Duodenal mucosa (tissue), 2 donors: Measurements from ENCODE around the gene RCAN3.

Experiments used
- H3K27ac ChIP-seq: one replicate; pipeline ENCODE4 v1.7.0; 2013; ENCODE audit warnings: low read depth, low read length
- H3K27me3 ChIP-seq, 2 donors: one replicate each; pipeline ENCODE4 v1.7.0; 2013; ENCODE audit warnings: low read length in 2 of 2, control low read depth in 1 of 2; ENCODE audit not compliant: insufficient read depth in 2 of 2, control insufficient read depth in 1 of 2
- H3K36me3 ChIP-seq, 2 donors: one replicate each; pipeline ENCODE4 v1.7.0; 2013; ENCODE audit warnings: low read length in 2 of 2, control low read depth in 1 of 2; ENCODE audit not compliant: insufficient read depth in 2 of 2, control insufficient read depth in 1 of 2
- H3K4me1 ChIP-seq, 2 donors: one replicate each; pipeline ENCODE4 v1.7.0; 2013; ENCODE audit warnings: low read length in 2 of 2, control low read depth in 1 of 2; ENCODE audit not compliant: insufficient read depth in 2 of 2, control insufficient read depth in 1 of 2
- H3K4me3 ChIP-seq, 2 donors: one replicate each; pipeline ENCODE4 v1.7.0; 2013; ENCODE audit warnings: low read length in 2 of 2, low read depth in 1 of 2
- H3K9ac ChIP-seq, 2 donors: one replicate each; pipeline ENCODE4 v1.7.0; 2013; ENCODE audit warnings: low read length in 2 of 2, low read depth in 1 of 2
- H3K9me3 ChIP-seq, 2 donors: one replicate each; pipeline ENCODE4 v1.7.0; 2013; ENCODE audit warnings: low read length in 2 of 2, control low read depth in 1 of 2; ENCODE audit not compliant: control insufficient read depth in 1 of 2

Gene RCAN3

DNA sequence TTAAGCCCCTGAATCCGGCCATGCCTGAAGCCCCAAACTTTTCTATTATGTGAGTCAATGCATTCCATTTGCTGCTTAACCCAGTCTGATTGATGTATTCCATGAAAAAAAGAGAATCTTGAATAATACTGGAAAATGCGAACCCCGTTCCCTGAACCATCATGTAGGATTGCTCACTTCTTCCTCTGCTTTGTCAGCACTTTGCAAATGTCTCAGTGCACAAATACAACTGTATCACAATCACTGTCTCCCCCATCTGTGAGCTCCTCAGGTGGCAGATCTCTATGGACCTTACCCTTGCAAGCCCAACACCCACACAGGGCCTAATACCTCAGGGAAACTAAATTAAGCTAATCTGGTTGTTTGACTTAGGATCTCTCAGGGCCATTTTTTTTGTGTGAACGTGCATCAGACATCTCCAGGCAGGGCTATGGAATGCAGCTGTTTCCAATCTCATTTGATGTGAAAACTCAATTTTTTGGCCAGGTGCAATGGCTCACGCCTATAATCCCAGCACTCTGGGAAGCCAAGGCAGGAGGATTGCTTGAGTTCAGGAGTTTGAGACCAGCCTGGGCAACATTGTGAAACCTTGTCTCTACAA lies 2.1 kb upstream of the RCAN3 start:
- H3K27ac ChIP-seq, result no peak overlapping the region

DNA sequence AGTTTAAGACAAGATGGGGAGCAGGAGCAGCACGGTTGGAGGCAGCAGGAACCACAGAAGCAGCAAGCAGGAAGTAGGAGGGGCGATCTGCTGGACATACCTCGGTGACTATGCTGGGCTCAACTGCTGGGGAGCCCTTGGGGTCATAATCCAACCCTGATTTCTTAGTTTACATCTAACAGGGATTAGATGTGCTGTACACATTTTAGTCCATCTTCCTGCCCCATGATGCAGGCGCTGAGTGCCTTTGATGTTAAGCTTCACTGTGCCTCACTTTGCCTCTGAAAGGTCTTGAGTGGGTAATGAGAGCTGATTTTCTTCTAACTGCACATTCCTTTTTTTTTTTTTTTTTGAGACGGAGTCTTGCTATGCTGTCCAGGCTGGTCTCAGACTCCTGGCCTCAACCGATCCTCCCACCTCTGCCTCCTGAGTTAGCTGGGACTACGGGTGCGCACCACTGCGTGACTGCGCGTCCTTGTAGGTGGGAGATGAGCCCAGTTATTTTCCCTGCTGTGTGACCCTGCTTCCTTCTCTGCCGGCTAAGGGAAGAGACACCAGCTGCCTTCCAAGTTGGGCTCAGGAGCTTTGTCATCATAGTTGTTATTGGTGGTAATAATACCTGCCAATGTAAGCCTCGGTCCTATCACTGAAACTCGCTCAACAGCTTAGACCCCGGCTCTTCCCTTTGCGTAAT lies 1.1 kb upstream of the RCAN3 start:
- Histone ChIP-seq H3K27ac (peak overlapping the region; percentile 80), H3K4me1 (peaks cover 17 to 19% of the 10 kb centered on the region in 2 donors), H3K9ac (peak overlapping the region; percentile 77 to 90), H3K36me3 (no peaks in the 10 kb centered on the region), H3K27me3 (no peaks in the 10 kb centered on the region), H3K9me3 (no peaks in the 10 kb centered on the region), H3K4me3 (peak overlapping the region; percentile 79 to 82)

More for the DNA sequence above, 2.1 kb upstream of the RCAN3 start:
- H3K9me3 ChIP-seq, result no peaks in the 10 kb centered on the region
- H3K27me3 ChIP-seq, result no peaks in the 10 kb centered on the region
- no peaks in the 10 kb centered on the region for H3K36me3 ChIP-seq
- peaks cover 14 to 19% of the 10 kb centered on the region in 2 donors for H3K4me1 ChIP-seq
- H3K9ac ChIP-seq, result no peak overlapping the region
- H3K4me3 ChIP-seq, result no peak overlapping the region

DNA sequence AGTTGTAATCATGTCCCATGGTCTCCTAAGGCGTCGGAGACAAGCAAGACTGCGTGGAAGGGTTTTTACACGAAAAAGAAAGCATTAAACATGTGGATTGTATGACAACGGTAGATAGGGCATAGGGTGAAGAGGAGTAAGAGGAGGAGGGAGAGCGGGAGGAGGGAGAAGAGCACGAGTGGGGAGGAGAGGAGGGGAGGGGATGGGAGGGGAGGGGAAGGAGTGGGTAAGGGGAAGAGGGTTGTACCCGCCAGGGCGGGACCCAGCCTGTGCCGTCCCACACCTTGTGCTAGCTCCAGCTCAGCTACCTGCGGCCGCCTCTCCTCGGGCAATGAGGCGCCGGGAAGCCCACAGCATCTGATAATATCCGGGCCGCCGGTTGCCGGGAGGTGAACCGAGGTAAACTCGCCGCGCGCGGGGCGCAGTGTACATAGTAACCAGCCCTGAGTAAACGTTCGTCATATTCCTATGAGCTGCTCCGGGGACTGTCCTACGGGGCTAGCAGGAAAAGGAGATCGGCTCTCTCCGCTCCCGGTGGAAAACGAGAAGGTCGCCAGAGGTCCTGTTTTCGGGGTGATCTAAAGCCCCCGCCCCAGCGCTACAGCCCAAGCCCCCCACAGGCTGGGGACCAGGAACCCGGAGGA lies 449 bp upstream of the RCAN3 start:
- H3K4me3 ChIP-seq, result peak overlapping the region; percentile 79 to 82
- H3K4me1 ChIP-seq, result peaks cover 21 to 25% of the 10 kb centered on the region in 2 donors
- no peaks in the 10 kb centered on the region for H3K27me3 ChIP-seq
- no peaks in the 10 kb centered on the region for H3K36me3 ChIP-seq
- peak overlapping the region; percentile 80 for H3K27ac ChIP-seq
- peak overlapping the region; percentile 77 to 90 for H3K9ac ChIP-seq
- no peaks in the 10 kb centered on the region for H3K9me3 ChIP-seq

GRCh38 chr1:24503059-24503751 lies 569 bp downstream of the RCAN3 start:
- no peaks in the 10 kb centered on the region for H3K36me3 ChIP-seq
- H3K4me3 ChIP-seq, result peak overlapping the region; percentile 79 to 82
- H3K9me3 ChIP-seq, result no peaks in the 10 kb centered on the region
- H3K27me3 ChIP-seq, result no peaks in the 10 kb centered on the region
- no peak overlapping the region for H3K27ac ChIP-seq
- H3K4me1 ChIP-seq, result peaks cover 30 to 31% of the 10 kb centered on the region in 2 donors
- peak overlapping the region; percentile 73 to 77 for H3K9ac ChIP-seq

GRCh38 chr1:24503870-24504523 lies 1.4 kb downstream of the RCAN3 start:
- no peaks in the 10 kb centered on the region for H3K27me3 ChIP-seq
- peak overlapping the region; percentile 73 to 77 for H3K9ac ChIP-seq
- H3K27ac ChIP-seq, result no peak overlapping the region
- peaks cover 30 to 34% of the 10 kb centered on the region in 2 donors for H3K4me1 ChIP-seq
- H3K36me3 ChIP-seq, result no peaks in the 10 kb centered on the region
- H3K4me3 ChIP-seq, result peak overlapping the region; percentile 75 to 82
- no peaks in the 10 kb centered on the region for H3K9me3 ChIP-seq

- Histone ChIP-seq H3K9me3 (no peaks in the 10 kb centered on the region), H3K27me3 (no peaks in the 10 kb centered on the region), H3K4me1 (peaks cover 30 to 34% of the 10 kb centered on the region in 2 donors), H3K36me3 (no peaks in the 10 kb centered on the region), H3K4me3 (no peak overlapping the region), H3K27ac (no peak overlapping the region), H3K9ac (no peak overlapping the region)
These were observed 1.9 kb downstream of the RCAN3 start for GRCh38 chr1:24504560-24504959.

- Histone ChIP-seq H3K9ac (no peak overlapping the region), H3K27ac (no peak overlapping the region), H3K4me1 (peaks cover 30 to 34% of the 10 kb centered on the region in 2 donors), H3K9me3 (no peaks in the 10 kb centered on the region), H3K27me3 (no peaks in the 10 kb centered on the region), H3K36me3 (no peaks in the 10 kb centered on the region), H3K4me3 (no peak overlapping the region)
These were observed 3.2 kb downstream of the RCAN3 start for GRCh38 chr1:24505816-24506215.

- Histone ChIP-seq H3K27ac (no peak overlapping the region), H3K4me1 (peaks cover 26% of the 10 kb centered on the region in 2 donors), H3K4me3 (peak overlapping the region; percentile 18 to 33), H3K36me3 (no peaks in the 10 kb centered on the region), H3K27me3 (no peaks in the 10 kb centered on the region), H3K9ac (peak overlapping the region in 1 of 2 donors; percentile 34), H3K9me3 (no peaks in the 10 kb centered on the region)
These were observed 4.2 kb downstream of the RCAN3 start for GRCh38 chr1:24506691-24507381.

GRCh38 chr1:24507405-24507804 lies 4.8 kb downstream of the RCAN3 start:
- Histone ChIP-seq H3K4me3 (peak overlapping the region in 1 of 2 donors; percentile 18), H3K9ac (peak overlapping the region in 1 of 2 donors; percentile 34), H3K36me3 (no peaks in the 10 kb centered on the region), H3K27ac (no peak overlapping the region), H3K4me1 (peaks cover 25 to 26% of the 10 kb centered on the region in 2 donors), H3K9me3 (no peaks in the 10 kb centered on the region), H3K27me3 (no peaks in the 10 kb centered on the region)
